Esophagus muscularis mucosa (tissue), 4 donors: ENCODE data around the gene CABP7.

Experiments used
- CTCF ChIP-seq, 3 experiments: fragments of 200-600 bp in 2 of 3; fragments of 450-650 bp in 1 of 3; sonication (generic) in 2 of 3; IDR thresholded peaks; one replicate each; pipeline ENCODE4 v1.5.1; 2017 to 2019; ENCODE audit warnings: antibody characterized with exemption in 3 of 3, mild to moderate bottlenecking in 2 of 3, moderate library complexity in 1 of 3
- EP300 ChIP-seq: sonication (generic); formaldehyde crosslinking; IDR thresholded peaks from one replicate; pipeline ENCODE4 v1.6.1; 2017; ENCODE audit warnings: antibody characterized with exemption
- POLR2A ChIP-seq: fragments of 450-650 bp; IDR thresholded peaks from one replicate; pipeline ENCODE4 v1.6.1; 2017; ENCODE audit warnings: antibody characterized with exemption, moderate library complexity, mild to moderate bottlenecking, low read depth
- POLR2AphosphoS5 ChIP-seq, 2 donors: sonication (generic); formaldehyde crosslinking; IDR thresholded peaks; one replicate each; pipeline ENCODE4 v1.6.1; 2017; ENCODE audit warnings: antibody characterized with exemption in 2 of 2

- TF ChIP-seq CTCF (IDR thresholded peaks at IDR 0.05) = no peak
- no peak for TF ChIP-seq POLR2A
- no peak for TF ChIP-seq POLR2AphosphoS5 (IDR thresholded peaks at IDR 0.05)
- no peak for TF ChIP-seq EP300
Observed at GRCh38 chr22:29756341-29756740, 36.5 kb downstream of the CABP7 start.
